Activated CD8-positive, alpha-beta T cell treated with anti-CD3 and anti-CD28 coated beads for 36 hours (primary cell): ENCODE results near the gene LZTS3. TPM values are rescaled to one million over a fixed set of nuclear protein-coding genes. Genes with fewer than 3 reads are reported as not detected.

Source experiments
- ATAC-seq: fragments of 200-7000 bp; cut with Tn5 transposase; one replicate; pipeline ENCODE4 v1.10.0; 2021; ENCODE audit warnings: mild to moderate bottlenecking, moderate library complexity
- CTCF ChIA-PET: fragments of 350-600 bp; sonication (Branson Sonifier 250); formaldehyde crosslinking; loops from one replicate; lab custom pipeline; 2021; ENCODE audit warnings: antibody characterized with exemption; lab: Charles Lee
- POLR2A ChIA-PET: fragments of 350-600 bp; sonication (Branson Sonifier 250); formaldehyde crosslinking; loops from one replicate; lab custom pipeline; 2021; ENCODE audit warnings: antibody characterized with exemption; lab: Charles Lee
- DNase-seq: peaks from one replicate; pipeline ENCODE4 v3.0.0-alpha.2; 2020
- H3K27ac Mint-ChIP-seq: one replicate; pipeline ENCODE4 v1.8.0; 2021; ENCODE audit warnings: mild to moderate bottlenecking, mixed read lengths
- H3K27me3 Mint-ChIP-seq: one replicate; pipeline ENCODE4 v1.8.0; 2021; ENCODE audit warnings: mixed read lengths
- H3K36me3 Mint-ChIP-seq: one replicate; pipeline ENCODE4 v1.8.0; 2021; ENCODE audit warnings: low read depth, mixed read lengths
- H3K4me1 Mint-ChIP-seq: one replicate; pipeline ENCODE4 v1.8.0; 2021; ENCODE audit warnings: low read depth, mixed read lengths
- H3K4me3 Mint-ChIP-seq: one replicate; pipeline ENCODE4 v1.8.0; 2021; ENCODE audit warnings: mild to moderate bottlenecking, moderate library complexity, mixed read lengths
- H3K9me3 Mint-ChIP-seq: one replicate; pipeline ENCODE4 v1.8.0; 2021; ENCODE audit warnings: mixed read lengths
- intact Hi-C: fragments of 100-400 bp; cut with micrococcal nuclease; formaldehyde crosslinking; loops from one replicate; pipeline ENCODE4 v1.10.0; 2022
- total RNA-seq, 2 experiments: library from RNA; stranded (reverse); gene quantifications; one replicate each; pipeline ENCODE4 v1.2.3, GENCODE V29; 2021
- TF ChIP-seq, protein P1 (sequence below): fragments of 200-600 bp; IDR thresholded peaks from one replicate; pipeline ENCODE4 v1.8.0; 2022; ENCODE audit warnings: antibody characterized with exemption, mild to moderate bottlenecking

The LZTS3 gene
- total RNA-seq, 2 experiments from 2014 or later, result 1.3 to 1.4 TPM

DNA sequence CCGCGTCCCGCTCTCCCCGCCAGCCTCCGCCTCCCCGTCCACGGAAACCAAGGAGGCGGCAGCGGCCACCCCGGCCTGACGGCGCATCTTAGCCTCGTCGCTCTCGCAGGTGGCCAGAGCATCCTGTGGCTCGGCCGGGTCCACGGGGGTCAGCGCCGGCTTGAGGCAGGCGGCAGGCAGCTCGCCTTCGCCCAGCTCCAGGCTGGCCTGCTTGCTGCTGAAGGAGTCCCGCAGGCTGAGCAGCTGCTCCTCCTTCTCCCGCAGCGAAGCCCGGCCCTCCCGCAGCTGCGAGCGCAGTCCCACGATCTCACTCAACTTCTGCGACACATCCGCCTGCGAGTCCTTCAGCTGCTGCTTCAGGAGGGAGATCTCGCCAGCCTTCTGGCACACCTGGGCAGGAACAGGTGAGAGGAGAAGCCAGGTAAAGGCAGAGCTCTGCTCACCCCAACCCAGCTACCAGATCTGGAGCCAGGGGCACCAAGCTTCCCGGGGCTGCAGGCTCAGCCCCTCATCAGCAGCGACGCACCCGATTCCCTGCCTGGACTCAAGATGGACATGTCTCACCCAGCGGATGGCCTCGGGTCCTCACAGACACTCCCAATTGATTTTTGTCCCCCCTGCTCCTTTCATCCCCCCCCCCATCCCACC, 8.5 kb downstream of the LZTS3 start:
- Mint-ChIP-seq H3K4me3 (no peak overlapping the region), H3K27me3 (peaks cover 14% of the 10 kb centered on the region), H3K36me3 (no peaks in the 10 kb centered on the region), H3K27ac (no peak overlapping the region), H3K4me1 (peaks cover 8% of the 10 kb centered on the region), H3K9me3 (no peaks in the 10 kb centered on the region)
- POLR2A ChIA-PET, result no interaction called here
- ATAC-seq (no peak), DNase-seq (no peak)
- CTCF ChIA-PET, result interaction anchor here (0.6 to 1.1 kb wide), 3 partner anchors 54 to 196 kb away, joined by 3 read pairs; no protein-coding TSS in a partner anchor
- intact Hi-C loops, result no loop called here
- TF ChIP-seq, protein P1, sequence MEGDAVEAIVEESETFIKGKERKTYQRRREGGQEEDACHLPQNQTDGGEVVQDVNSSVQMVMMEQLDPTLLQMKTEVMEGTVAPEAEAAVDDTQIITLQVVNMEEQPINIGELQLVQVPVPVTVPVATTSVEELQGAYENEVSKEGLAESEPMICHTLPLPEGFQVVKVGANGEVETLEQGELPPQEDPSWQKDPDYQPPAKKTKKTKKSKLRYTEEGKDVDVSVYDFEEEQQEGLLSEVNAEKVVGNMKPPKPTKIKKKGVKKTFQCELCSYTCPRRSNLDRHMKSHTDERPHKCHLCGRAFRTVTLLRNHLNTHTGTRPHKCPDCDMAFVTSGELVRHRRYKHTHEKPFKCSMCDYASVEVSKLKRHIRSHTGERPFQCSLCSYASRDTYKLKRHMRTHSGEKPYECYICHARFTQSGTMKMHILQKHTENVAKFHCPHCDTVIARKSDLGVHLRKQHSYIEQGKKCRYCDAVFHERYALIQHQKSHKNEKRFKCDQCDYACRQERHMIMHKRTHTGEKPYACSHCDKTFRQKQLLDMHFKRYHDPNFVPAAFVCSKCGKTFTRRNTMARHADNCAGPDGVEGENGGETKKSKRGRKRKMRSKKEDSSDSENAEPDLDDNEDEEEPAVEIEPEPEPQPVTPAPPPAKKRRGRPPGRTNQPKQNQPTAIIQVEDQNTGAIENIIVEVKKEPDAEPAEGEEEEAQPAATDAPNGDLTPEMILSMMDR, result no peak

DNA sequence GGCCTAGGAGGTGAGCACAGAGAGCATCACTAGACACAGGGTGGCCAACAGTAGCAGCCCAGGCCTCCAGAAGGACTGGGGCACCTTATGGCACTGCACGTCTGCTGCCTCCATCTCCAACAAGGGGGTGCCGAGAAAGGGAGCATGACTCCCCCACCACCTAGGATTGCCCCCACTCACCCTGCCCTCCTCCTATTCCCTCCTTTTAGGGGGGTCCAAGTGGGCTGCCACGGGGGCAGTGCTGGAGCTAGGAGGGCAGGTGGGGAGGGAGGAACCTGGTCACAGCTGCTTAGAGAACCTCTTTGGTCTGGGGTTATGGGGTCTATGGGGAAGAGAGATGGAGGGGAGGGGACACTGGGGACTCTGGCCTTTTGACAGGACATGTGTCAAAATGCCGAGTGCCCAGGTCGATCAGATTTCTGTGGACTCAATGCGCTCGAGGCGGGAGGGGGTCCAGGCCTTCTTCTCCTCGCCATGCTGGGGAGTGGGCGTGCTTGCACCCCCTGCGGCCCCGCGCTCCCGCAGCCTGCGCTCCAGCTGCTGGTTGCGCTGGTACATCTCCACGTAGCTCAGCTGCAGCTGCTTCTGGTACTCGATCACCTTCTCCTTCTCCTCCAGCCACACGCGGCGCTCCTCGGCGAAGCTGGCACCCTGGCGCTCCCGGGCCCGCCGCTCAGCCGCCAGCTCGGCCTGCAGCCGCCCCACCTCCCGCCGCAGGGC, 9.1 kb downstream of the LZTS3 start:
- Mint-ChIP-seq H3K4me1 (peaks cover 10% of the 10 kb centered on the region), H3K36me3 (no peaks in the 10 kb centered on the region), H3K9me3 (no peaks in the 10 kb centered on the region), H3K27ac (no peak overlapping the region), H3K27me3 (peaks cover 13% of the 10 kb centered on the region), H3K4me3 (no peak overlapping the region)
- ATAC-seq (no peak), DNase-seq (no peak)
- TF ChIP-seq, protein P1, result no peak
- intact Hi-C loops, result no loop called here
- POLR2A ChIA-PET, result no interaction called here
- CTCF ChIA-PET, result interaction anchor here (0.6 to 1.1 kb wide), 2 partner anchors 55 to 111 kb away, joined by 3 read pairs; no protein-coding TSS in a partner anchor

DNA sequence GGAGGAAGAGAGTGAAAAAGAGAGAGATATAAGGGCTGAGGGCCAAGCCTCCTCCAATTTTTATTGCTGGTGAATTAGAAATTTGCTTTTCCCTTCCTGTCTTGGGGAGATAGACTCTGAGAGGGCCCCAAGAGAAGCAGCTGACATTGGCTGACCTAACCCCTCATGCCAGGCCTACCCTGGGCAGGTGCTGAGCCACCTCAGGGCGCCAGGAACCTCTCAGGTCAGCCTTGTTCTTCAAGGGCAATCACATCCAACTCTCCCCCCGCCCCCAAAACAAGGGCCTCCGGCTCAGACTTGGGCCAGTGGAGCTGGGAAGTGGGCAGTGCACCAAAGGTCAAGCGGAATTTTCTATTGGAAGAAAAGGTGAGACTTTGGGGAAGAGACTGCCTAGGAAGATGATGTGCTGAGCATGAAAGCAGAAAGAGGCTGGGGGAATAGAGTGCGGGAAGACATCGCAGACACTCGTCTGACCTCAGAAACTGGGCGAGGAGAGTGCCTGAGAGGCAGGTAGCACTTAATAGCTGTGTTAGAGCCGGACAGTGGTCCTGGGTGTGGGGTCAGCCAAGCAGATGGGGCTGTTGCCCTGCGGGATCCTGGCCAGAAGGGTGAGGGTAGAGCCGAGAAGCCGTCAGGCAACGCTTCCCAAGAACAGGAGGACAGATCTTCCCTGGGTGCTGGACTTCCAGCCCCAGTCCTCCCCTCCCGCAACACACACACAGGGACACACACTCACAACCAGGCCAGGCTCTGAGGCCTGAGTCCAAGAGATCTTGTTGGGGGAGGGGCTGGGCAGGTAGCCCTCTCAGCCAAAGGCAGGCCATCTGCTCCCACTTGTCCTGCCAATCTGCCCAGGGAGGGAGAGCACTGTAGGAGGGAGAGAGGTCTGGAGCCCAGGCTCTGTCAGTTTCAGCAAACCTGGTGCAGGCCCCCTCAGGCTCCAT, 10.0 kb downstream of the LZTS3 start:
- H3K4me3 Mint-ChIP-seq, result no peak overlapping the region
- intact Hi-C loops, result no loop called here
- ChIA-PET CTCF (no interaction called here), POLR2A (interaction anchor here (0.8 kb wide), 1 partner anchor 18 kb away, joined by 3 read pairs; no protein-coding TSS in a partner anchor)
- H3K27me3 Mint-ChIP-seq, result peaks cover 6% of the 10 kb centered on the region
- H3K9me3 Mint-ChIP-seq, result no peaks in the 10 kb centered on the region
- DNase-seq (no peak), ATAC-seq (no peak)
- H3K27ac Mint-ChIP-seq, result no peak overlapping the region
- H3K4me1 Mint-ChIP-seq, result peaks cover 9% of the 10 kb centered on the region
- H3K36me3 Mint-ChIP-seq, result peaks cover 4% of the 10 kb centered on the region
- TF ChIP-seq, protein P1, result no peak

DNA sequence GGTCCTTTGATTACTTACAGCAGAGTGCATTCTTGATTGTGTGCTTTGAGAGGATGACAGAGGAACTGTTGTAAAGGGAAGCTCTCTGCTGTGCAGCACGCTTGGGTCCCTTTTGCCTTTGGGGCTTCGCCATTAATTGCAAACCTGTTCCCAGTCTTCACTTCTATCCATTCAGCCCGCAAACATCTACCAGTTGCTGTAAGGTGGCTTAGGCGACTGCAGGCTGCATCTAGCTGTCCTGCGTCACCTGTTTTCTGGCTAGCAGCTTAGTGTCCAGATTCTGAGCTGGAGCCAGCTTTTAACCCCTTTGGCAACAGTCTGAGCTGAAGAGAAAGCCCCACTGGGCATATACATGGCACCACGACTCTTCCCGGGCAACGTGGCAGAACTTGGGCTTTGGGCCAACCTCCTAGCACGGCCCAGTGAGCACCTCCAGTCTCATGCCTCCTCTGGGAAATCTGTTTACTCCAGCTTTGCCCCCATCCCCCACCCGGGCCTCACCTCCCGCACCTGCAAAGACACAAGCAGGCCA, 11.2 kb downstream of the LZTS3 start:
- Mint-ChIP-seq H3K36me3 (peaks cover 4% of the 10 kb centered on the region), H3K27me3 (peaks cover 1% of the 10 kb centered on the region), H3K4me3 (no peak overlapping the region), H3K9me3 (no peaks in the 10 kb centered on the region), H3K4me1 (peaks cover 19% of the 10 kb centered on the region), H3K27ac (no peak overlapping the region)
- intact Hi-C loops, result no loop called here
- TF ChIP-seq, protein P1, result no peak
- ChIA-PET CTCF (no interaction called here), POLR2A (no interaction called here)
- ATAC-seq, result no peak
- DNase-seq, result no peak
